WTC11 (cell line): ENCODE results near the gene LRRC23. TPM values are rescaled to one million over a fixed set of nuclear protein-coding genes. Genes with fewer than 3 reads are reported as not detected.

Experiments
- AFF4 ChIP-seq: sonication (generic); formaldehyde crosslinking; IDR thresholded peaks from 2 replicates; pipeline ENCODE4 v1.8.1; 2023; ENCODE audit warnings: mild to moderate bottlenecking, missing genetic modification reagents, borderline replicate concordance
- ARID4B ChIP-seq: sonication (generic); formaldehyde crosslinking; IDR thresholded peaks from 2 replicates; pipeline ENCODE4 v1.8.0; 2023; ENCODE audit warnings: missing genetic modification reagents, mild to moderate bottlenecking, borderline replicate concordance
- ATF3 ChIP-seq: sonication (generic); formaldehyde crosslinking; conservative IDR thresholded peaks from 2 replicates; pipeline ENCODE4 v1.8.1; 2022; ENCODE audit warnings: mild to moderate bottlenecking, missing genetic modification reagents
- ATF6 ChIP-seq: sonication (generic); formaldehyde crosslinking; IDR thresholded peaks from 2 replicates; pipeline ENCODE4 v1.8.1; 2023; ENCODE audit warnings: mild to moderate bottlenecking, missing genetic modification reagents
- CREM ChIP-seq: sonication (generic); formaldehyde crosslinking; IDR thresholded peaks from 2 replicates; pipeline ENCODE4 v1.8.1; 2022; ENCODE audit warnings: mild to moderate bottlenecking, missing genetic modification reagents, moderate library complexity
- E2F1 ChIP-seq: sonication (generic); formaldehyde crosslinking; IDR thresholded peaks from 2 replicates; pipeline ENCODE4 v1.8.0; 2022; ENCODE audit warnings: mild to moderate bottlenecking, missing genetic modification reagents
- ELF4 ChIP-seq: sonication (generic); formaldehyde crosslinking; IDR thresholded peaks from 2 replicates; pipeline ENCODE4 v1.8.1; 2022; ENCODE audit warnings: low read depth, mild to moderate bottlenecking, moderate library complexity, missing genetic modification reagents
- EMX1 ChIP-seq: fragments of 250-450 bp; sonication (Bioruptor Pico); IDR thresholded peaks from 2 replicates; pipeline ENCODE4 v1.8.0; 2021; ENCODE audit warnings: mild to moderate bottlenecking
- FOXK1 ChIP-seq: sonication (generic); formaldehyde crosslinking; IDR thresholded peaks from 2 replicates; pipeline ENCODE4 v1.8.0; 2022; ENCODE audit warnings: mild to moderate bottlenecking, moderate library complexity, missing genetic modification reagents
- GRHL2 ChIP-seq: fragments of 250-450 bp; sonication (Bioruptor Pico); IDR thresholded peaks from 2 replicates; pipeline ENCODE4 v1.8.0; 2022; ENCODE audit warnings: mild to moderate bottlenecking, moderate library complexity; ENCODE audit not compliant: insufficient replicate concordance, severe bottlenecking
- IRF2 ChIP-seq: sonication (generic); formaldehyde crosslinking; IDR thresholded peaks from 2 replicates; pipeline ENCODE4 v1.8.0; 2022; ENCODE audit warnings: low read depth, missing genetic modification reagents, borderline replicate concordance
- JAZF1 ChIP-seq: fragments of 250-450 bp; sonication (Bioruptor Pico); IDR thresholded peaks from 2 replicates; pipeline ENCODE4 v1.9.0; 2021; ENCODE audit warnings: moderate library complexity, mild to moderate bottlenecking, inconsistent platforms
- MXD4 ChIP-seq: fragments of 250-450 bp; sonication (Bioruptor Pico); IDR thresholded peaks from 2 replicates; pipeline ENCODE4 v1.8.0; 2021; ENCODE audit warnings: mild to moderate bottlenecking, moderate library complexity, borderline replicate concordance
- MYBL2 ChIP-seq: sonication (generic); formaldehyde crosslinking; IDR thresholded peaks from 2 replicates; pipeline ENCODE4 v1.8.1; 2023; ENCODE audit warnings: mild to moderate bottlenecking, moderate library complexity, missing genetic modification reagents
- NR1H2 ChIP-seq: sonication (generic); formaldehyde crosslinking; IDR thresholded peaks from 2 replicates; pipeline ENCODE4 v1.9.0; 2021; ENCODE audit warnings: mild to moderate bottlenecking, moderate library complexity, missing genetic modification reagents
- NR2C2 ChIP-seq: sonication (generic); formaldehyde crosslinking; IDR thresholded peaks from 2 replicates; pipeline ENCODE4 v1.8.0; 2022; ENCODE audit warnings: mild to moderate bottlenecking, missing genetic modification reagents
- NR3C1 ChIP-seq: sonication (generic); formaldehyde crosslinking; conservative IDR thresholded peaks from 2 replicates; pipeline ENCODE4 v1.8.1; 2023; ENCODE audit warnings: low read depth, mild to moderate bottlenecking, missing genetic modification reagents
- PRRX2 ChIP-seq: fragments of 250-450 bp; sonication (Bioruptor Pico); IDR thresholded peaks from 2 replicates; pipeline ENCODE4 v1.8.0; 2021; ENCODE audit warnings: mild to moderate bottlenecking
- RORB ChIP-seq: fragments of 250-450 bp; sonication (Bioruptor Pico); IDR thresholded peaks from 2 replicates; pipeline ENCODE4 v1.9.0; 2021; ENCODE audit warnings: mild to moderate bottlenecking
- SP1 ChIP-seq: sonication (generic); formaldehyde crosslinking; conservative IDR thresholded peaks from 2 replicates; pipeline ENCODE4 v1.8.1; 2022; ENCODE audit warnings: missing genetic modification reagents
- ZBTB21 ChIP-seq: sonication (generic); formaldehyde crosslinking; IDR thresholded peaks from 2 replicates; pipeline ENCODE4 v1.8.1; 2023; ENCODE audit warnings: mild to moderate bottlenecking, missing genetic modification reagents, borderline replicate concordance
- ZNF138 ChIP-seq: sonication (generic); formaldehyde crosslinking; conservative IDR thresholded peaks from 2 replicates; pipeline ENCODE4 v1.8.1; 2022; ENCODE audit warnings: mild to moderate bottlenecking, moderate library complexity, missing genetic modification reagents
- ZNF263 ChIP-seq: sonication (generic); formaldehyde crosslinking; IDR thresholded peaks from 2 replicates; pipeline ENCODE4 v1.8.1; 2022; ENCODE audit warnings: low read depth, mild to moderate bottlenecking, moderate library complexity, missing genetic modification reagents
- ZNF671 ChIP-seq: fragments of 250-450 bp; sonication (Bioruptor Pico); IDR thresholded peaks from 2 replicates; pipeline ENCODE4 v1.8.0; 2021; ENCODE audit warnings: mild to moderate bottlenecking
- ZSCAN18 ChIP-seq: fragments of 250-450 bp; sonication (Bioruptor Pico); IDR thresholded peaks from 2 replicates; pipeline ENCODE4 v2.1.2; 2022; ENCODE audit warnings: mild to moderate bottlenecking, moderate library complexity
- total RNA-seq: library from RNA; stranded (reverse); gene quantifications from 3 replicates; pipeline ENCODE4 v1.2.3, GENCODE V29; 2021

LRRC23 gene
- total RNA-seq, 1 experiment from 2014 or later = 3.1 TPM

GRCh38 chr12:6946033-6946919 lies 41.7 kb downstream of the LRRC23 start (continued):
- TF ChIP-seq AFF4 (no peak), IRF2 (CRISPR knock-in tag) (no peak), ZNF138 (CRISPR knock-in tag) (no peak), E2F1 (CRISPR knock-in tag) (no peak), ELF4 (CRISPR knock-in tag) (no peak), ATF3 (CRISPR knock-in tag) (no peak), MXD4 (no peak), RORB (CRISPR knock-in tag) (no peak), SP1 (CRISPR knock-in tag) (peak; percentile 65), ATF6 (CRISPR knock-in tag) (no peak), GRHL2 (CRISPR knock-in tag) (no peak), ZBTB21 (CRISPR knock-in tag) (no peak), NR1H2 (CRISPR knock-in tag) (no peak), FOXK1 (CRISPR knock-in tag) (no peak), ARID4B (CRISPR knock-in tag) (no peak), MYBL2 (CRISPR knock-in tag) (peak; percentile 58; the same call in 1 of the 2 replicates), NR3C1 (CRISPR knock-in tag) (no peak), CREM (0 out of 2 replicates have a peak, but pooled peaks have one; percentile 53), ZSCAN18 (CRISPR knock-in tag) (no peak), JAZF1 (no peak), EMX1 (CRISPR knock-in tag) (no peak), NR2C2 (CRISPR knock-in tag) (no peak), ZNF263 (CRISPR knock-in tag) (no peak), PRRX2 (no peak), ZNF671 (CRISPR knock-in tag) (no peak)
